ENCODE data around the gene TMEM258.

GRCh38 chr11:61828629-61829407 lies 36.4 kb upstream of the TMEM258 start:
- no peak for TF ChIP-seq POLR2A (IDR thresholded peaks at IDR 0.05)
- no peak for TF ChIP-seq CTCF (IDR thresholded peaks at IDR 0.05)
